Heart right ventricle (tissue), 16 donors: Measurements from ENCODE around the gene SLC19A1. TPM values are rescaled to one million over a fixed set of nuclear protein-coding genes. Genes with fewer than 3 reads are reported as not detected.

Experiments
- ATAC-seq, 8 donors: fragments of 200-7000 bp; cut with Tn5 transposase; one replicate each; pipeline ENCODE4 v1.9.1; 2020; ENCODE audit warnings: mild to moderate bottlenecking in 8 of 8, moderate library complexity in 8 of 8, moderate number of reproducible peaks in 1 of 8
- DNase-seq, 2 donors: peaks; one replicate each; pipeline ENCODE4 v3.0.0-alpha.2; 2020
- H3K27ac ChIP-seq, 10 donors: fragments of 200-600 bp; sonication (generic) in 2 of 10; one replicate each; pipeline versions ENCODE4 v1.5.0 to v1.8.0; 2020 to 2022; ENCODE audit warnings: mild to moderate bottlenecking in 3 of 10
- H3K27me3 ChIP-seq, 7 donors: fragments of 200-600 bp; one replicate each; pipeline ENCODE4 v1.8.0; 2021 to 2022; ENCODE audit warnings: mild to moderate bottlenecking in 2 of 7
- H3K36me3 ChIP-seq, 9 donors: fragments of 200-600 bp; sonication (generic) in 1 of 9; one replicate each; pipeline versions ENCODE4 v1.5.0 to v1.8.0; 2020 to 2022; ENCODE audit warnings: mild to moderate bottlenecking in 2 of 9
- H3K4me1 ChIP-seq, 9 donors: fragments of 200-600 bp; sonication (generic) in 1 of 9; one replicate each; pipeline versions ENCODE4 v1.5.0 to v1.8.0; 2020 to 2022; ENCODE audit warnings: mild to moderate bottlenecking in 4 of 9
- H3K4me3 ChIP-seq, 10 donors: fragments of 200-600 bp; sonication (generic) in 2 of 10; one replicate each; pipeline versions ENCODE4 v1.5.0 to v1.8.0; 2020 to 2022; ENCODE audit warnings: mild to moderate bottlenecking in 7 of 10, moderate library complexity in 2 of 10
- H3K9me3 ChIP-seq, 11 donors: fragments of 200-600 bp in 10 of 11; sonication (generic) in 2 of 11; one replicate each; pipeline versions ENCODE4 v1.5.0 to v1.8.0; 2013 to 2022; ENCODE audit warnings: mild to moderate bottlenecking in 2 of 11, control low read depth in 1 of 11, moderate library complexity in 1 of 11
- WGBS, 2 donors: extraction: QIAGEN DNeasy Blood & Tissue Kit; methylation state at CpG; one replicate each; pipeline ENCODE4 v1.1.7; 2013; ENCODE audit warnings: inconsistent platforms in 1 of 2; 5-methylcytosine and 5-hydroxymethylcytosine counted together
- intact Hi-C, 10 donors: fragments of 100-400 bp; cut with DNase I; formaldehyde crosslinking; loops; one replicate each; pipeline versions ENCODE4 v1.11.1 to v1.14.2; 2022
- polyA plus RNA-seq, 2 donors: library from polyadenylated mRNA; stranded (reverse); fragments of 200-250 nt; gene quantifications; one replicate each; pipeline ENCODE4 v1.2.3, GENCODE V29; 2013
- total RNA-seq, 10 donors: library from RNA; stranded (reverse); fragmentation: NEBNext Ultra II Directional in 3 of 10; extraction: Animal tissue kit (Norgen Biotek cat#: 25700) in 3 of 10; gene quantifications; one replicate each; pipeline versions ENCODE4 v1.2.1 to v1.2.4, GENCODE V29; 2021 to 2023
- TF ChIP-seq, protein P1 (sequence below), 9 donors: fragments of 200-600 bp; sonication (generic) in 2 of 9; IDR thresholded peaks; one replicate each; pipeline versions ENCODE4 v1.5.0 to v1.8.0; 2021 to 2022; ENCODE audit warnings: antibody characterized with exemption in 9 of 9, mild to moderate bottlenecking in 5 of 9, moderate library complexity in 1 of 9
- donor health status: Arrhythmogenic right ventricular cardiomyopathy.
- donor health status: ischemic (EF 13 %, LVEDD 7.1; RV severe dilation, severe dysfunction).
- donor health status: healthy with polysubstance abuse.
- donor health status: DM: no; HTN: yes; CAD: no.
- donor health status: DM: no; HTN: no; CAD: no.
- donor health status: ischemic (EF 25% LVEDD 6.9; RV normal size, moderate dysfunction).
- donor health status: ischemic (EF 25% LVEDD 5.7; RV mildly dilated, moderate dysfunction).
- donor health status: healthy.
- donor health status: DM: yes; HTN: yes; CAD: no.
- donor health status: Ischemic cardiomyopathy.
- donor health status: ischemic (EF 35%, LVEDD 5.7; RV mildly dilated, moderate dysfunction).
- donor health status: nonischemic (EF 11% LVEDD 7.7; RV severe dilation, severe dysfunction).
- donor health status: DM: yes; HTN: yes; CAD: no.
- donor health status: PGD.
- donor health status: ischemic (EF 29% LVEDD 5.4; RV normal size, mild dysfunction).
- donor health status: nonischemic (EF 23%, LVEDD 6.1; RV moderate dilation, normal function).

SLC19A1 gene
- total and polyA plus RNA-seq, 12 donors: 1.5 to 8.5 (median 3.8) TPM

DNA sequence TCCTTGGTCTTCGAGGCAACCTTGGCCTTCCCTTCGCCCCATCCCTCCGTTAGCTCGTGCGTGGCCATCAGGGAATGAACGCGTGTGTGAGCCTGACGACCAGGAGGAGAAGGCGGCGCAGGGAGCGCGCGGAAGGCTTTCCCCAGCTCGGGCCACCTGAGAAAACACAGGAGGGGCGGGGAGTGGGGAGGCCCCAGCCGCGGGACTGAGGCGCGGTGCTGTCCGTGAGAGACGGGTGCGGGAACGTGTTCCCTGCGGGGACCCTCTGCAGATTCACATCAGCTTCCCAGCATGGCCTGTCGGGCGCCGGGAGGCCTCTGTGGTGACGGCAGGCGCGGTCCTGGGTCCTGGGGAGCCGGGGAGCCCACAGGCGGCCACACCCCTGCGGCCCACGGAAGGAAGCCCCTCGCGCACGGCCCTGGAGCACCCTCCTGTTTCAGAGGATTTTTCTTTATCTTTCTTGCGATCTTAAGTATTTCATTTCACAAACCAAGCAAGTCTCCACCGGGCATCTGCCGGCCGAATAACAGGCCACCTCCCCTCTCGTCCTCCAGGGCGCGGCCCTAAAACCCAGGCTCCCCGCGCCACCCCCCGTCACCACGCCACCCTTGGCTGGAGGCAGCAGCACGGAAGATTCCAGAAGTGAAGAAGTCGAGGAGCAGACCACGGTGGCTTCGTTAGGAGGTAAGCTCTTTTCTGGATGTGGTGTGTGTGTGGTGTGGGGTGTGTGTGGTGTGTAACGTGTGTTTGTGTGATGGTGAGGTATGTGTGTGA is 66.3 kb downstream of the SLC19A1 start:
- Histone ChIP-seq H3K27ac (no peak overlapping the region), H3K36me3 (peaks cover 0 to 69% (median 24%) of the 10 kb centered on the region in 9 donors), H3K4me1 (peaks cover 15 to 45% (median 35%) of the 10 kb centered on the region in 9 donors), H3K27me3 (no peaks in the 10 kb centered on the region), H3K4me3 (no peak overlapping the region), H3K9me3 (no peaks in the 10 kb centered on the region)
- intact Hi-C loops: loop anchor here in 2 of 10 donors (5.0 to 10.0 kb wide), 2 partner anchors 119 to 121 kb away; no protein-coding TSS in a partner anchor
- TF ChIP-seq, protein P1, sequence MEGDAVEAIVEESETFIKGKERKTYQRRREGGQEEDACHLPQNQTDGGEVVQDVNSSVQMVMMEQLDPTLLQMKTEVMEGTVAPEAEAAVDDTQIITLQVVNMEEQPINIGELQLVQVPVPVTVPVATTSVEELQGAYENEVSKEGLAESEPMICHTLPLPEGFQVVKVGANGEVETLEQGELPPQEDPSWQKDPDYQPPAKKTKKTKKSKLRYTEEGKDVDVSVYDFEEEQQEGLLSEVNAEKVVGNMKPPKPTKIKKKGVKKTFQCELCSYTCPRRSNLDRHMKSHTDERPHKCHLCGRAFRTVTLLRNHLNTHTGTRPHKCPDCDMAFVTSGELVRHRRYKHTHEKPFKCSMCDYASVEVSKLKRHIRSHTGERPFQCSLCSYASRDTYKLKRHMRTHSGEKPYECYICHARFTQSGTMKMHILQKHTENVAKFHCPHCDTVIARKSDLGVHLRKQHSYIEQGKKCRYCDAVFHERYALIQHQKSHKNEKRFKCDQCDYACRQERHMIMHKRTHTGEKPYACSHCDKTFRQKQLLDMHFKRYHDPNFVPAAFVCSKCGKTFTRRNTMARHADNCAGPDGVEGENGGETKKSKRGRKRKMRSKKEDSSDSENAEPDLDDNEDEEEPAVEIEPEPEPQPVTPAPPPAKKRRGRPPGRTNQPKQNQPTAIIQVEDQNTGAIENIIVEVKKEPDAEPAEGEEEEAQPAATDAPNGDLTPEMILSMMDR (IDR thresholded peaks at IDR 0.05): no peak
- no peak for ATAC-seq
- peak in 1 of 2 donors; percentile 22 for DNase-seq
- WGBS, 2 donors: 92 to 96% methylated on average over 51 to 53 of the region's 53 CpGs

DNA sequence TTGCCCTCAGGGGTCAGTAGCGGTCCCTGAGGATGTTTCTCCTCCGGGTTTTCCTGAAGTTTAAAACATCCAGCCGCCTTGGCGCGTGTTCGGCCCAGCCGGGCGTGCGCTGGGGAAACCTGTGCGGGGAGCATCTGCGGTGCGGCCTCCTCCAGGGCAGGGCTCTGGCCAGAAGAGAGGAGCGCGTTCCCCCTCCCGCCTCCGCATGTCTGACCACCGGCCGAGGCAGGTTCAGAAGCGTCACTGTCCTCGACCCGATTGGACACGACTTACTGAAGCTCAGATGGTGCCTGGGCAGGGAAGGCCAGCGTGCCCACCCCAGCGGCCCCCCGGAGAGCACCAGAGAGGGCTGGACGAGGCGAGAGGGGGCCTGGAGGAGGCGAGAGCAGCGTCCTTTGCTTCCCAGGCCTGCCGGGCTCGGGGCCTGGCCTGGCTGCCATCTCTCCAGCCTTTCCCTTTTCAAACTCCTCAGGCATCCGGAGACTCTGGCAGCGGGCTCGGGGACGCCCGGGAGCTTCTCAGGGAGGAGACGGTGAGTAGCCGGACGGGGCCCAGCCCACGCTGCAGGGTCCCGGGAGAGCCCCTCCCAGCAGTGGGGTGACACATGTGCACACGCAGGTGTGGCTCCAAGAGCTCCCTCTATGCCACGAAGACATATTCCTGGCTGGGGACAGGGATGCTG is 67.1 kb downstream of the SLC19A1 start:
- intact Hi-C loops: loop anchor here in 2 of 10 donors (5.0 to 10.0 kb wide), 2 partner anchors 120 to 122 kb away; no protein-coding TSS in a partner anchor
- Histone ChIP-seq H3K27ac (no peak overlapping the region), H3K4me1 (peaks cover 20 to 53% (median 43%) of the 10 kb centered on the region in 9 donors), H3K4me3 (no peak overlapping the region), H3K9me3 (no peaks in the 10 kb centered on the region), H3K36me3 (peaks cover 0 to 61% (median 24%) of the 10 kb centered on the region in 9 donors), H3K27me3 (no peaks in the 10 kb centered on the region)
- WGBS, 2 donors: 94 to 95% methylated on average over 42 to 43 of the region's 43 CpGs
- DNase-seq: peak in 1 of 2 donors; percentile 13
- TF ChIP-seq, protein P1 (IDR thresholded peaks at IDR 0.05): no peak
- ATAC-seq: no peak

DNA sequence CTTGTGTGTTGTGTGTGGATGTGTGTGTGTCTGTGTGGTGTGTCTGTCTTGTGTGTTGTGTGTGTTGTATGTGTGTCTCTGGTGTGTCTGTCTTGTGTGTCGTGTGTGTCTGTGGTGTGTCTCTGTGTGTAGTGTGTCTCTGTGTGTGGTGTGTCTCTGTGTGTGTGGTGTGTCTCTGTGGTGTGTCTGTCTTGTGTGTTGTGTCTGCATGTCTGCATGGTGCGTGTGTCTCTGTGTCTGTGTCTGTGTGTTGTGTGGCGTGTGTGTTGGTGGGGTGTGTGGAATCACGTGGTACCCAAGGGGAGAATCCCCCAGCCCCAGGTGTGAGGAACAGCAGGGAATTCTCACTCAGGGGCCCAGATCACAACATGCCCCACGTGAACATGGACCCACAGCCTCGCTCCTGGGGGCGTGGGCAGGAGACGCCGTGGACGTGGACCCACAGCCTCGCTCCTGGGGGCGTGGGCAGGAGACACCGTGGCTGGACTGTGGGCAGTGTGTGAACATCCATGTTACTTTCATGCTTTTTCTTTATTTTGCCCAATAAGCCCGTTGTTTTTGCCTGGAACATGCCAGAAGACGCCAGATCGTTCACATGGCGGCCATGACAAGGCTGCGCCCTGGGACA is 67.8 kb downstream of the SLC19A1 start:
- DNase-seq (peak in 1 of 2 donors; percentile 17), ATAC-seq (no peak)
- Histone ChIP-seq H3K27ac (no peak overlapping the region), H3K36me3 (peaks cover 0 to 59% (median 20%) of the 10 kb centered on the region in 9 donors), H3K27me3 (no peaks in the 10 kb centered on the region), H3K9me3 (no peaks in the 10 kb centered on the region), H3K4me1 (peaks cover 20 to 59% (median 50%) of the 10 kb centered on the region in 9 donors), H3K4me3 (no peak overlapping the region)
- TF ChIP-seq, protein P1 (IDR thresholded peaks at IDR 0.05): no peak
- intact Hi-C loops: loop anchor here in 1 of 10 donors (10.0 kb wide), 1 partner anchor 120 kb away; no protein-coding TSS in a partner anchor
- WGBS, 2 donors: 97% methylated on average over 18 of the region's 18 CpGs
